Umbilical cord (tissue), 2 donors: ENCODE measurements around the gene MESD. TPM values are rescaled to one million over a fixed set of nuclear protein-coding genes. Genes with fewer than 3 reads are reported as not detected.

Source experiments
- DNase-seq: peaks from one replicate; pipeline ENCODE4 v3.0.0-alpha.2; 2015; ENCODE audit warnings: low spot score
- total RNA-seq: library from RNA; depleted of rRNA; stranded (reverse); fragments of >200 nt; gene quantifications from one replicate; pipeline ENCODE4 v1.2.3, GENCODE V29; 2014; ENCODE audit warnings: low replicate concordance; ENCODE audit not compliant: insufficient read depth

Gene MESD
- total RNA-seq, 1 donor from 2014 or later: 29.1 TPM

DNA sequence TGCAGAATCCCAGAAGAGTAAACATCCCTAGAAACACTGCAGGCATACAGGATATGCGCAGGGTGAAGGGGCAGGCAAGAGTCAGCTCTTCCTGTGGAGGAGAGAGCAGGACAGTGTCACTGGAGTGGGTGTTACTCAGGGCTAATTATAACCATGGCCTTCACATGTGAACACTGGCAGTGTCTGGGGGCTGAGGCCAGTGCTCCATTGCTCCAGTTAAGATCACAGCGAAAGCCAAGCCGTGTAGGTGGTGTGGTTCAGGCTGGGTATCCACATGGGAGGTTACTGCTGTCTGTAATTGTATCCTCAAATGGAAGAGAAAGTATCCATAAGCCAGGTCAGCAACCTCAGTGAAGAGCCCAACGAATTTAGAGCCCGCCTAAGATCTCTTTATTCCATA is 84.6 kb downstream of the MESD start:
- DNase-seq: no peak

GRCh38 chr15:80902298-80902801 is 87.3 kb downstream of the MESD start:
- no peak for DNase-seq

- DNase-seq: no peak
These were observed 91.6 kb downstream of the MESD start for GRCh38 chr15:80898040-80898439.

Other genes starting within 250 kb of the MESD start
- 2.4 TPM for gene CEMIP, start 210.4 kb downstream of the MESD start, total RNA-seq
- 13.7 TPM for gene TLNRD1, start 11.1 kb upstream of the MESD start, total RNA-seq
- gene CFAP161, start 144.5 kb upstream of the MESD start, total RNA-seq: 0.96 TPM
- 7.2 TPM for gene IL16, start 207.1 kb upstream of the MESD start, total RNA-seq